Adrenal gland (tissue), 12 donors: ENCODE results near the gene CNTN2. TPM values are rescaled to one million over a fixed set of nuclear protein-coding genes. Genes with fewer than 3 reads are reported as not detected.

Experiments used
- DNase-seq, 7 donors: peaks; one replicate each; pipeline ENCODE4 v3.0.0-alpha.2; 2019 to 2020
- H3K27ac ChIP-seq, 5 donors: fragments of 200-600 bp; sonication (generic) in 4 of 5; 1 replicate in 3 of 5; 2 replicates in 2 of 5; pipeline versions ENCODE4 v1.5.1 to v1.8.0; 2016 to 2020; ENCODE audit warnings: mild to moderate bottlenecking in 1 of 5
- H3K27me3 ChIP-seq: fragments of 200-600 bp; 2 replicates; pipeline ENCODE4 v1.8.0; 2021
- H3K36me3 ChIP-seq, 2 donors: fragments of 200-600 bp; replicated peaks in 1 of 2; 1 replicate in 1 of 2; 2 replicates in 1 of 2; pipeline versions ENCODE4 v1.5.1 to v1.8.0; 2018 to 2022
- H3K4me1 ChIP-seq, 2 donors: fragments of 200-600 bp; replicated peaks in 1 of 2; 1 replicate in 1 of 2; 2 replicates in 1 of 2; pipeline versions ENCODE4 v1.5.1 to v1.8.0; 2018 to 2021
- H3K4me3 ChIP-seq, 4 donors: fragments of 200-600 bp; sonication (generic) in 3 of 4; one replicate each; pipeline ENCODE4 v1.5.1; 2016 to 2018
- H3K9me3 ChIP-seq, 3 donors: fragments of 200-600 bp; sonication (generic) in 1 of 3; replicated peaks in 1 of 3; 1 replicate in 2 of 3; 2 replicates in 1 of 3; pipeline versions ENCODE4 v1.5.1 to v1.8.0; 2016 to 2021
- CTCF ChIP-seq, 6 experiments: fragments of 450-650 bp in 4 of 6; fragments of 200-600 bp in 2 of 6; sonication (generic) in 1 of 6; IDR thresholded peaks; 1 replicate in 5 of 6; 2 replicates in 1 of 6; pipeline versions ENCODE4 v1.5.1 to v1.8.0; 2016 to 2021; ENCODE audit warnings: antibody characterized with exemption in 6 of 6, mild to moderate bottlenecking in 2 of 6, moderate library complexity in 1 of 6
- POLR2A ChIP-seq, 2 donors: fragments of 450-650 bp; IDR thresholded peaks; one replicate each; pipeline ENCODE4 v1.6.1; 2017; ENCODE audit warnings: antibody characterized with exemption in 2 of 2, mild to moderate bottlenecking in 2 of 2, moderate library complexity in 1 of 2
- WGBS, 4 donors: extraction: QIAGEN DNeasy Blood & Tissue Kit in 2 of 4; methylation state at CpG; one replicate each; pipeline versions ENCODE4 v1.1.5 to v1.1.7; 2013 to 2017; 5-methylcytosine and 5-hydroxymethylcytosine counted together
- intact Hi-C, 2 donors: fragments of 100-400 bp; cut with DNase I; formaldehyde crosslinking; loops; one replicate each; pipeline versions ENCODE4 v1.14.1 to v1.15.0; 2022 to 2023
- polyA plus RNA-seq, 3 donors: library from polyadenylated mRNA; stranded (reverse); fragments of 200-250 nt in 2 of 3; fragments of 350-450 nt in 1 of 3; fragmentation: Illumina TruSeq in 1 of 3; extraction: RNeasy Lipid Tissue Mini Kit (QIAGEN cat#74804) in 1 of 3; gene quantifications; one replicate each; pipeline ENCODE4 v1.2.3, GENCODE V29; 2013 to 2014
- total RNA-seq, 9 donors: library from RNA; depleted of rRNA in 4 of 9; stranded (reverse); fragments of >200 nt in 4 of 9; fragments of 120-200 nt in 1 of 9; fragmentation: NEBNext Ultra II Directional in 1 of 9; extraction: Animal tissue kit (Norgen Biotek cat#: 25700) in 1 of 9; gene quantifications; one replicate each; pipeline versions ENCODE4 v1.1.0 to v1.2.4, GENCODE V29; 2013 to 2023
- donor health status: healthy with polysubstance abuse.
- donor health status: Bipolar disorder and iron deficiency.
- donor health status: DM: yes; HTN: yes; CAD: no.
- donor health status: DM: no; HTN: no; CAD: no.
- donor health status: DM: no; HTN: no; CAD: no.
- donor health status: DM: yes; HTN: yes; CAD: no.

Gene CNTN2
- total and polyA plus RNA-seq, 12 donors, result 0.08 to 3.2 (median 0.45) TPM; not detected in 1

- Histone ChIP-seq H3K27ac (no peak overlapping the region), H3K36me3 (no peaks in the 10 kb centered on the region), H3K4me3 (no peak overlapping the region), H3K27me3 (no peaks in the 10 kb centered on the region), H3K4me1 (no peaks in the 10 kb centered on the region), H3K9me3 (no peaks in the 10 kb centered on the region)
- intact Hi-C loops, result loop anchor here in 1 of 2 donors (5.0 kb wide), 1 partner anchor 68 kb away; no protein-coding TSS in a partner anchor
- WGBS, 4 donors, result 76 to 95% (median 87%) methylated on average over 8 to 10 of the region's 10 CpGs
- TF ChIP-seq CTCF (IDR thresholded peaks at IDR 0.05) (no peak), POLR2A (IDR thresholded peaks at IDR 0.05) (no peak)
- no peak for DNase-seq
Measured at GRCh38 chr1:205060746-205061145, 17.7 kb downstream of the CNTN2 start.

- Histone ChIP-seq H3K4me1 (no peaks in the 10 kb centered on the region), H3K27me3 (no peaks in the 10 kb centered on the region), H3K4me3 (no peak overlapping the region), H3K9me3 (no peaks in the 10 kb centered on the region), H3K36me3 (no peaks in the 10 kb centered on the region), H3K27ac (no peak overlapping the region)
- DNase-seq, result no peak
- TF ChIP-seq POLR2A (IDR thresholded peaks at IDR 0.05), result no peak
- no peak for TF ChIP-seq CTCF (IDR thresholded peaks at IDR 0.05)
- intact Hi-C loops, result loop anchor here in 1 of 2 donors (5.0 kb wide), 1 partner anchor 69 kb away; no protein-coding TSS in a partner anchor
- 47 to 73% (median 67%) methylated on average over 5 to 14 of the region's 14 CpGs; no CpG with 5 or more reads in 1 of the 4 donors for WGBS, 4 donors
Measured at GRCh38 chr1:205061227-205061626, 18.2 kb downstream of the CNTN2 start.

- H3K36me3 ChIP-seq, result no peaks in the 10 kb centered on the region
- 27 to 37% (median 32%) methylated on average over 11 to 13 of the region's 13 CpGs for WGBS, 4 donors
- TF ChIP-seq CTCF (IDR thresholded peaks at IDR 0.05) (peak; percentile 75 to 95 (median 90)), POLR2A (IDR thresholded peaks at IDR 0.05) (no peak)
- H3K27ac ChIP-seq, result no peak overlapping the region
- H3K27me3 ChIP-seq, result no peaks in the 10 kb centered on the region
- no peaks in the 10 kb centered on the region for H3K4me1 ChIP-seq
- DNase-seq, result peak; percentile 72 to 93 (median 78)
- H3K4me3 ChIP-seq, result no peak overlapping the region
- intact Hi-C loops, result loop anchor here (2.0 to 5.0 kb wide), 2 partner anchors 69 to 71 kb away; no protein-coding TSS in a partner anchor
- no peaks in the 10 kb centered on the region for H3K9me3 ChIP-seq
Measured at GRCh38 chr1:205061665-205062069, 18.7 kb downstream of the CNTN2 start.

GRCh38 chr1:205062319-205062718 lies 19.3 kb downstream of the CNTN2 start:
- WGBS, 4 donors, result 78 to 94% (median 90%) methylated on average over 8 of the region's 8 CpGs
- H3K27ac ChIP-seq, result no peak overlapping the region
- no peak for DNase-seq
- H3K36me3 ChIP-seq, result no peaks in the 10 kb centered on the region
- intact Hi-C loops, result loop anchor here (2.0 to 5.0 kb wide), 2 partner anchors 70 to 72 kb away; no protein-coding TSS in a partner anchor
- H3K27me3 ChIP-seq, result no peaks in the 10 kb centered on the region
- no peaks in the 10 kb centered on the region for H3K9me3 ChIP-seq
- H3K4me3 ChIP-seq, result no peak overlapping the region
- TF ChIP-seq CTCF (IDR thresholded peaks at IDR 0.05) (no peak), POLR2A (IDR thresholded peaks at IDR 0.05) (no peak)
- no peaks in the 10 kb centered on the region for H3K4me1 ChIP-seq
